HG03066 (cell line): ENCODE measurements around the gene NUDT4B.
"Not testable (repeated sequence)": the region's sequence is repeated elsewhere in the genome, so short reads cannot be mapped to it uniquely, and the experiment has no call there.

ENCODE experiments used
- ATAC-seq: cut with Tn5 transposase; IDR thresholded peaks from one replicate; pipeline ENCODE4 v1.9.1; 2021; ENCODE audit warnings: low read depth; ENCODE audit not compliant: unreplicated experiment

Gene NUDT4B

DNA sequence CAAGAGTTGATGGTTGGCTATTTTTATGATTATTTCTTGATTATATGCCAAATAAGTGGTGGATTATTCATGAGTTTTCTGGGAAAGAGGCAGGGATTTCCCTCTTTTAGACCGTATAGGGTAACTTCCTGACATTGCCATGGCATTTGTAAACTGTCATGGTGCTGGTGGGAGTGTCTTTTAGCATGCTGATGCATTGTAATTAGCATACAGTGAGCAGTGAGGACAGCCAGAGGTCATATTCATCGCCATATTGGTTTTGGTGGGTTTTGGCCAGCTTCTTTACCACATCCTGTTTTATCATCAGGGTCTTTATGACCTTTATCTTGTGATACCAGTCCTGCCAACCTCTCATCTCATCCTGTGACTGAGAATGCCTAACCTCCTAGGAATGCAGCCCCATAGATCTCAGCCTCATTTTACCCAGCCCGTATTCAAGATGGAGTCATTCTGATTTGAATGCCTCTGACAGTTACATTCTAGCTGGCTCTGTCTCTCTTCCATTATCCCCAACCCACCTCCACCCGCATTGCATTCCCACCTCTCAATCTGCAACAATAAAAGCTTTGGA lies 45.3 kb downstream of the NUDT4B start:
- not testable (repeated sequence) for ATAC-seq
